GM18505 (cell line): ENCODE measurements around the gene PRKCZ.

ENCODE experiments used
- ATAC-seq: cut with Tn5 transposase; IDR thresholded peaks from one replicate; pipeline ENCODE4 v1.9.1; 2021; ENCODE audit not compliant: unreplicated experiment
- POLR2A ChIP-seq: IDR thresholded peaks from 4 replicates; pipeline ENCODE4 v1.6.1; 2011; ENCODE audit warnings: borderline replicate concordance; ENCODE audit not compliant: insufficient read depth, insufficient read length; ENCODE audit errors: extremely low read depth

The PRKCZ gene

GRCh38 chr1:2228694-2229036, 178.5 kb downstream of the PRKCZ start:
- ATAC-seq = no peak
- no peak for TF ChIP-seq POLR2A

- no peak for ATAC-seq
These were observed 179.0 kb downstream of the PRKCZ start for GRCh38 chr1:2229037-2229864.

GRCh38 chr1:2229911-2230731, 179.9 kb downstream of the PRKCZ start:
- ATAC-seq = no peak

More at GRCh38 chr1:2229037-2229864, 179.0 kb downstream of the PRKCZ start:
- TF ChIP-seq POLR2A = no peak

GRCh38 chr1:2230781-2231531, 180.7 kb downstream of the PRKCZ start:
- no peak for ATAC-seq
- TF ChIP-seq POLR2A = no peak

More at GRCh38 chr1:2229911-2230731, 179.9 kb downstream of the PRKCZ start:
- no peak for TF ChIP-seq POLR2A

GRCh38 chr1:2231532-2232254, 181.5 kb downstream of the PRKCZ start:
- no peak for ATAC-seq
- TF ChIP-seq POLR2A = no peak

GRCh38 chr1:2232255-2232915, 182.2 kb downstream of the PRKCZ start:
- no peak for TF ChIP-seq POLR2A
- no peak for ATAC-seq

GRCh38 chr1:2232916-2233438, 182.8 kb downstream of the PRKCZ start:
- no peak for ATAC-seq
- TF ChIP-seq POLR2A = no peak

- TF ChIP-seq POLR2A = no peak
- ATAC-seq = no peak
These were observed 183.3 kb downstream of the PRKCZ start for GRCh38 chr1:2233468-2233867.

GRCh38 chr1:2233997-2234761, 184.0 kb downstream of the PRKCZ start:
- no peak for ATAC-seq
- TF ChIP-seq POLR2A = peak; percentile 38

GRCh38 chr1:2234762-2235113, 184.5 kb downstream of the PRKCZ start:
- ATAC-seq = no peak
- no peak for TF ChIP-seq POLR2A
